VCaP (cell line): ENCODE results near the gene RNF20.

Experiments used
- H3K27ac ChIP-seq: fragments of 450-650 bp; 2 replicates; pipeline ENCODE4 v1.5.1; 2017
- TF ChIP-seq, protein P1 (sequence below): fragments of 450-650 bp; conservative IDR thresholded peaks from 2 replicates; pipeline ENCODE4 v1.5.1; 2017; ENCODE audit warnings: mild to moderate bottlenecking, moderate library complexity

Gene RNF20

DNA sequence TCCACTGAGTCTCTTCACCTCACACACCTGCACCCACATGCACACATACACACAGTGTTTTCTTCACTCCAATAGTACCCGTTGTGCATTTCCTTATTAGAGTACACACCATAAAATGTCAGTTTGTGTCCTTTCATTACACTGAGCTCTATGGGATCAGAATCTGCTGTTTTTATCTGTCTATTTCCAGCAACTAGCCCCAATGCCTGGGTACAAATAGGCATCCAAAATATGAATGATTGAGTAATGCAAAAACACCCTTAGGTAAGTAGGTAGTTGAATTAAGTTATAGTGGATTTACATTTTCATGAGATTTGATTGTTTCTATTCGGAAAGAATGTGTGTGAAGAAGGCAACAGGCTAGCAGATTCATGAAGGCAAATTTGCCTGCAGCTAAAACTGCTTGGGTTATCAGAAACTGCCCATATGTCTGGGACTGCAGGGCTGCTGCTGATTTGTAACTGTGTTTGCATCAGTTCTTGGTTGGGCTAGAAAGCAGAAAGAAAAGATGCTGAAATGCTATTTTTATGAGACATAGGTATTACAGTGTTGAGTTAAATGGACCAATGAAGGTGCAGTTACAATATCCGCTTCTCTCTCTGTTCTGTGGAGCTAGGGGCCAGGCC is 34.2 kb downstream of the RNF20 start:
- TF ChIP-seq, protein P1, sequence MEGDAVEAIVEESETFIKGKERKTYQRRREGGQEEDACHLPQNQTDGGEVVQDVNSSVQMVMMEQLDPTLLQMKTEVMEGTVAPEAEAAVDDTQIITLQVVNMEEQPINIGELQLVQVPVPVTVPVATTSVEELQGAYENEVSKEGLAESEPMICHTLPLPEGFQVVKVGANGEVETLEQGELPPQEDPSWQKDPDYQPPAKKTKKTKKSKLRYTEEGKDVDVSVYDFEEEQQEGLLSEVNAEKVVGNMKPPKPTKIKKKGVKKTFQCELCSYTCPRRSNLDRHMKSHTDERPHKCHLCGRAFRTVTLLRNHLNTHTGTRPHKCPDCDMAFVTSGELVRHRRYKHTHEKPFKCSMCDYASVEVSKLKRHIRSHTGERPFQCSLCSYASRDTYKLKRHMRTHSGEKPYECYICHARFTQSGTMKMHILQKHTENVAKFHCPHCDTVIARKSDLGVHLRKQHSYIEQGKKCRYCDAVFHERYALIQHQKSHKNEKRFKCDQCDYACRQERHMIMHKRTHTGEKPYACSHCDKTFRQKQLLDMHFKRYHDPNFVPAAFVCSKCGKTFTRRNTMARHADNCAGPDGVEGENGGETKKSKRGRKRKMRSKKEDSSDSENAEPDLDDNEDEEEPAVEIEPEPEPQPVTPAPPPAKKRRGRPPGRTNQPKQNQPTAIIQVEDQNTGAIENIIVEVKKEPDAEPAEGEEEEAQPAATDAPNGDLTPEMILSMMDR = no peak
- no peak overlapping the region for H3K27ac ChIP-seq

DNA sequence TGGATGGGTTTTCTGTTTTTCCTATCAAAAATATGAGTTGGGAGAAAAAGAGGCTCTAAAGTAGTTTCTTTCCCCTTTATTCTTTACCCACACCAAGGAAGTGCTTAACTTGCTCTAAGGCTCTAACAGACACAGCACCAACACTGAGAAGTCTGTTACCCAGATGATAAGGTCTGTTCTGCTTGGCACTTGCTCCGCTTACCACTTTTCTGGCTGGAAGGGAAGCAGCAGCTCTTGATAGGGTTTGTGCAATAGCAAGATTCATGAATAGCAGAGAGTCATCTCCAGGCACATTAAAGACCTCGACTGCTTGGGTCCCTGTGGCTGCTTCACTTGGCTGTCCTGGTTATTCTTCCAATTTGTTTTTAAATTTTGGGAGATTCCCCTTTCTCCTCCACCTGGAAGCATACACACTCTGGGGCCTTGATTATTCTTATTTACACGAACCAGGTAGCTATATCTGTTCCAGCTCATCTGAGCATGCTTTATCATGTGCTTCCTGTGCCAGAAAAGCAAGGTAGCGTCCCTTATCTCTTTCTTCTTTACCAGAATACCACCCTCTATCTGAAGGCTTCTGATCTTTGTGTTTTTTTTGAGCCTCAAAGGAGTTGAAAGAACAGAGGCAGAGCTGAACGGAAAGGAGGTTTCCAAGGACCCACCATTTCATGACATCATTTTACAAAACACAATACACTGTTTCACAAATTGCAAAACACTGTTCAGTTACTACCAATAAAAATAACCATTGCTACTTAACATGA is 36.3 kb downstream of the RNF20 start:
- TF ChIP-seq, protein P1 = no peak
- no peak overlapping the region for H3K27ac ChIP-seq

DNA sequence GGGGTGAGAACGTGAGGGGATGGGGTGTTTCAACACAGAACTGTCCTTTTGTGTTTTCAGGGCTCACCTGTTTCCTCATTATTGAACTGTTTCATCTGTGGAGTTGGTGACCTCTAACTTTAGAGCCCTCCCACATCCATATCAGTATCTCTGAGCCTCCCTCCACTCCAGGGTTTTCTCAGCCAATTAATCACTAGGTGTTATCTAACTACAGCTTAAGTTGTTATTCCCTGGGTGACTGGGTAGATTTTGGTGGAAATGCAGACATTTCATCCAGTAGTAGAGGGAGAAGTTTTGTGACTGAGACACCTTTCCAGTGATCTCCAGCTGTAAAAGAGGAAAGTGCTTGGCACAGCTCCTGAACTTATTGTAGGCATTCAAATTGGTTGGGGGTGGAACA is 37.5 kb downstream of the RNF20 start:
- no peak overlapping the region for H3K27ac ChIP-seq
- TF ChIP-seq, protein P1 = no peak

DNA sequence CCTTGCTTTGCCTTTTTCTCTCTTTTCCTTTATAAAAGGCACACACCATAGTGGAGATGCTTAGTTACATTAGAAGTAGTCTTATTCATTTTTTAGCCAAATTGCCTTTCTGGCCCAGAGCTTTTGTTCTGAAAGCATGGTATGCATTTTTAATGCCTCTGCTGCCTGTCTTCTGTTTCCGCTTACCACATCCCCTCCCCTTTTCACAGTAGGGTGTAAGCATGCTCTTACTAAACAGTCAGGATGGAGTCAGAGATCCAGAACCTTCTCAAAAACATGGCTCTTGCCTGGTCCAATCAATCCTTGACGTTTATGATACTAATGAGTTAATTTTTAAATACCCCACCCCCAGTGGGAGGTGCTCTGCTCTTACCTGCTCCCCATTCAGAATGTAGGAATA is 38.7 kb downstream of the RNF20 start:
- TF ChIP-seq, protein P1 = no peak
- no peak overlapping the region for H3K27ac ChIP-seq

DNA sequence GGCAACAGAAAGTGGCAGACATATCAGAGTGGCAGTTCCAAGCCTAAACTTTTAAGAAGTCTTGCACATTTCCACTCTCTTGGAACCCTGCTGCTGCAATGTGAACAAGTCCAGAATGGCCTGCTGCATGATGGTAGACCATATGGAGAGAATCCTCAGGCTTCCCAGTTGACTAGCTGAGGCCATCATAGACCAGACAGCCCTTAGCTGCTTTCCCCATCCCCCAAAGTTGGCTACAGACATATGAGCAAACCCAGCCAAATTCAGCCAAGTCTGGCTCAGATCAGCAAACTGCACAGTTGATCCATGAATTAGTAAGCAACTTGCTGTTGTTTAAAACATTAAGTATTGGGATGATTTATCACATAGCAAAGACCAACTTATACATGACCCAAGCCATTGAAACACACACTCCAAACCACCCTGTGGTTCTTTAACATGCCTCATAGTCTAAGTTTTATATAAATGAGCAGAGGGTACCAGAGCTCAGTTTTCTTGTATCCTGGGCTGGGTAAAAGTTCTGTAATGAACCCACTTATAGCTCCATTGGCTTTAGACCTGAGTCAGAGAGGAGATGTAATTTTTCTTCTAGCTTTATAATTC is 41.2 kb downstream of the RNF20 start:
- TF ChIP-seq, protein P1 = no peak
- H3K27ac ChIP-seq = no peak overlapping the region

DNA sequence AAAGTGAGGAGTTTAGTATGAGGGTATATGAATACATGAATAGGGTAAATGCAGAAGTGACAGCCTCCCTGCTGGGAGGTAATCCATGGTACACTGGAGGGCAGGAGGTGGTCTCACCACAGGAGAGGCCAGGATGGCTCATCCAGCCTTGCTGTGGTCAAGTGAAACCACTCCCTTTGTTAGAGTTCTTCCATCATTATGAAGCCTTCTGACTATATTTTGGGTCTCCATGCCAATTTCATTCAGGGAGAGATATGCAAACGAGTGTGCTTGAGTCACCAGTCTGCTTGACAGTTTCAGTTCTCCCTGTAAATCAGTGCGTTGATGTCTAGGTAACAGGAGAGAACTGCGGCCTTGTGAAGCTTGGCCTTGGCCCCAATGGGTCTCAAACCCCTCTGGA is 44.7 kb downstream of the RNF20 start:
- no peak overlapping the region for H3K27ac ChIP-seq
- TF ChIP-seq, protein P1 = no peak

DNA sequence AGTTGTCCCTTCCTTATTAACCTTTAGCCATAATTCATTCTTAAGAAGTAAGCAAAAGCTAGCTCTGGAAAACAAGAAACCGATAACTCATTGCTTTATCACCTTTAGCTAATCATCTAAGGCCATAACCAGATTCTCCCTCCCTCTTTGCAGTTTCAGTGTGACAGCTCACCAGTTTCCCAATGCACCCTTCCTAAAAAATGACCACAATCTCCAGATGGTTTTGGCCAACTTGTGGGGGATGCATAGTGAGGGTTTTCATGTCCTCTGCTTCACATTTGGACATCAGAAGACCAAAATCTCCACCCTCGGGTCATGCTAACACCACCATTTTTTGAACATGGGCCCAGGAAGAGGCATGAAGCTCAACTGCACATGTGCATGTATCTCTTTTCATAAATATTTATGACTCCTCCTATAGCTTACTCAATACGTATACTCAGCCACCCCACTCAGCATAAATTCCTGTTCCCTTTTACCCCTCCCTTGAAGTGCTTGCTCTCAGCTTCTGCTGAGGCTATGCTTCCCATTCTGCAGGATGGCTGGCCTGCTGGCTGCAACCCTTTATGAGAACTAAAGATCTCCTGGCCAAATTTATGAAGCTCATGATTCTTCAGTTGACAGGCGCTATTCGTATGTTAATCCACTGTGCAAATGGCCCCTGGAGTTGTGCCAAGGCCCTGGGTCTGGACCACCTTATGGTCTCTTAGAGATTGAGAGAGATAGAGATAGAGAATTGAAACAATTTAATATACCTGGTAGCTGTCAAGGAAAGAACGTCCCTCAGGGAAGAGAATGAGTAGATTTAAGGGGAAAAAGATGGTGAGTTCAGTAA is 46.3 kb downstream of the RNF20 start:
- TF ChIP-seq, protein P1 = no peak
- H3K27ac ChIP-seq = no peak overlapping the region
